Kidney (tissue), 14 donors: ENCODE measurements around the gene QSER1. TPM values are rescaled to one million over a fixed set of nuclear protein-coding genes. Genes with fewer than 3 reads are reported as not detected.

Experiments
- DNase-seq, 5 donors: peaks; one replicate each; pipeline ENCODE4 v3.0.0-alpha.2; 2013 to 2020
- FAIRE-seq: peaks from 2 replicates; lab custom pipeline; 2012; peaks lifted over from hg19 to GRCh38; lab: Jason Lieb, UNC
- H3K27ac ChIP-seq, 2 donors: one replicate each; pipeline ENCODE4 v1.7.0; 2013; ENCODE audit warnings: low read depth in 2 of 2, low read length in 2 of 2, inconsistent platforms in 1 of 2
- H3K27me3 ChIP-seq: one replicate; pipeline ENCODE4 v1.7.1; 2013; ENCODE audit warnings: low read length, inconsistent platforms; ENCODE audit not compliant: control insufficient read depth, insufficient read depth
- H3K36me3 ChIP-seq, 3 donors: one replicate each; pipeline versions ENCODE4 v1.7.0 to v1.7.1; 2013; ENCODE audit warnings: low read length in 3 of 3, control low read depth in 1 of 3, inconsistent platforms in 1 of 3; ENCODE audit not compliant: insufficient read depth in 3 of 3, control insufficient read depth in 2 of 3
- H3K4me1 ChIP-seq, 3 donors: one replicate each; pipeline versions ENCODE4 v1.7.0 to v1.7.1; 2013; ENCODE audit warnings: low read length in 3 of 3, inconsistent platforms in 1 of 3, low read depth in 1 of 3; ENCODE audit not compliant: control insufficient read depth in 2 of 3, insufficient read depth in 2 of 3
- H3K4me3 ChIP-seq, 3 donors: one replicate each; pipeline versions ENCODE4 v1.7.0 to v1.8.1; 2013; ENCODE audit warnings: low read length in 3 of 3, control low read depth in 1 of 3, inconsistent platforms in 1 of 3
- H3K9ac ChIP-seq, 3 donors: one replicate each; pipeline versions ENCODE4 v1.7.0 to v1.7.1; 2013; ENCODE audit warnings: low read length in 3 of 3, control low read depth in 1 of 3, inconsistent platforms in 1 of 3
- H3K9me3 ChIP-seq, 3 donors: one replicate each; pipeline versions ENCODE4 v1.7.0 to v1.7.1; 2013; ENCODE audit warnings: low read length in 3 of 3, control low read depth in 1 of 3, inconsistent platforms in 1 of 3; ENCODE audit not compliant: control insufficient read depth in 2 of 3, insufficient read depth in 1 of 3
- intact Hi-C: fragments of 100-400 bp; cut with DNase I; formaldehyde crosslinking; loops from one replicate; pipeline ENCODE4 v1.11.1; 2022
- polyA plus RNA-seq: library from polyadenylated mRNA; stranded (reverse); fragments of 350-450 nt; fragmentation: Illumina TruSeq; extraction: RNeasy Lipid Tissue Mini Kit (QIAGEN cat#74804); gene quantifications from one replicate; pipeline ENCODE4 v1.2.3, GENCODE V29; 2014; ENCODE audit warnings: low read depth, low replicate concordance; ENCODE audit not compliant: insufficient read depth
- total RNA-seq: library from RNA; stranded (reverse); fragmentation: NEBNext Ultra II Directional; extraction: Animal tissue kit (Norgen Biotek cat#: 25700); gene quantifications from one replicate; pipeline ENCODE4 v1.2.1, GENCODE V29; 2021
- TF ChIP-seq, protein P1 (sequence below): IDR thresholded peaks from 3 replicates; pipeline ENCODE4 v1.5.1; 2012; ENCODE audit warnings: mild to moderate bottlenecking, moderate library complexity, borderline replicate concordance; ENCODE audit not compliant: insufficient read depth; ENCODE audit errors: extremely low read depth
- donor health status: control.
- donor health status: control.
- donor health status: control.
- donor health status: control.
- donor health status: control.
- donor health status: DM: yes; HTN: yes; CAD: no.
- donor health status: Normal renal cell carcinoma (clear cell type).

The QSER1 gene
- total and polyA plus RNA-seq, 2 donors from 2014 or later: 2.8 to 27.4 TPM

DNA sequence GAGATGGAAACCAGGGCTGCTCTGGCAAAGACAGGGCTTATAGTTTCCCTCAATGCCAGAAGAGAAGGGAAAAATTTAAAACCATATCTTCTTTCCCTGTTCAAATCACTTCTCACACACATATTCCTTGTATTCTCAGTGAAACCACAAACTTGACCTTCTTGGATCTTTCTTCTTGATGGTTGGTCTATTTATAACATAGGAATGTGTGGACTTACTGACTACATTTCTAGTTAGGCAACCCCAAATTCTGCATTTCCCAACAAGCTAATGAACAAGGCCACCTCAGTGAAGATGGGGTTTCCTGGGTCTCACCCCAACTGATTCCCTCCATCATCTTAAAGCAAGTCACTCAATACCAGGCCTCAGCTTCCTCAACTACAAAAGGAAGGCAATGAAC is 3.8 kb upstream of the QSER1 start:
- intact Hi-C loops: no loop called here
- Histone ChIP-seq H3K9me3 (no peaks in the 10 kb centered on the region), H3K27ac (no peak overlapping the region), H3K4me1 (peaks cover 0 to 5% (median 2%) of the 10 kb centered on the region in 3 donors), H3K36me3 (no peaks in the 10 kb centered on the region), H3K9ac (no peak overlapping the region), H3K4me3 (no peak overlapping the region), H3K27me3 (no peaks in the 10 kb centered on the region)
- DNase-seq (no peak), FAIRE-seq (no peak)
- TF ChIP-seq, protein P1, sequence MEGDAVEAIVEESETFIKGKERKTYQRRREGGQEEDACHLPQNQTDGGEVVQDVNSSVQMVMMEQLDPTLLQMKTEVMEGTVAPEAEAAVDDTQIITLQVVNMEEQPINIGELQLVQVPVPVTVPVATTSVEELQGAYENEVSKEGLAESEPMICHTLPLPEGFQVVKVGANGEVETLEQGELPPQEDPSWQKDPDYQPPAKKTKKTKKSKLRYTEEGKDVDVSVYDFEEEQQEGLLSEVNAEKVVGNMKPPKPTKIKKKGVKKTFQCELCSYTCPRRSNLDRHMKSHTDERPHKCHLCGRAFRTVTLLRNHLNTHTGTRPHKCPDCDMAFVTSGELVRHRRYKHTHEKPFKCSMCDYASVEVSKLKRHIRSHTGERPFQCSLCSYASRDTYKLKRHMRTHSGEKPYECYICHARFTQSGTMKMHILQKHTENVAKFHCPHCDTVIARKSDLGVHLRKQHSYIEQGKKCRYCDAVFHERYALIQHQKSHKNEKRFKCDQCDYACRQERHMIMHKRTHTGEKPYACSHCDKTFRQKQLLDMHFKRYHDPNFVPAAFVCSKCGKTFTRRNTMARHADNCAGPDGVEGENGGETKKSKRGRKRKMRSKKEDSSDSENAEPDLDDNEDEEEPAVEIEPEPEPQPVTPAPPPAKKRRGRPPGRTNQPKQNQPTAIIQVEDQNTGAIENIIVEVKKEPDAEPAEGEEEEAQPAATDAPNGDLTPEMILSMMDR: no peak

- no peak overlapping the region for H3K27ac ChIP-seq
- no peaks in the 10 kb centered on the region for H3K36me3 ChIP-seq
- DNase-seq (peak in 3 of 5 donors; percentile 12 to 45 (median 27)), FAIRE-seq (no peak)
- H3K9ac ChIP-seq: peak overlapping the region in 2 of 3 donors; percentile 64 to 94
- H3K4me1 ChIP-seq: peaks cover 0 to 5% (median 2%) of the 10 kb centered on the region in 3 donors
- H3K27me3 ChIP-seq: no peaks in the 10 kb centered on the region
- intact Hi-C loops: no loop called here
- no peaks in the 10 kb centered on the region for H3K9me3 ChIP-seq
- H3K4me3 ChIP-seq: peak overlapping the region in 2 of 3 donors; percentile 81 to 98
- TF ChIP-seq, protein P1: no peak
These were observed 1.6 kb upstream of the QSER1 start for GRCh38 chr11:32890843-32891656.

DNA sequence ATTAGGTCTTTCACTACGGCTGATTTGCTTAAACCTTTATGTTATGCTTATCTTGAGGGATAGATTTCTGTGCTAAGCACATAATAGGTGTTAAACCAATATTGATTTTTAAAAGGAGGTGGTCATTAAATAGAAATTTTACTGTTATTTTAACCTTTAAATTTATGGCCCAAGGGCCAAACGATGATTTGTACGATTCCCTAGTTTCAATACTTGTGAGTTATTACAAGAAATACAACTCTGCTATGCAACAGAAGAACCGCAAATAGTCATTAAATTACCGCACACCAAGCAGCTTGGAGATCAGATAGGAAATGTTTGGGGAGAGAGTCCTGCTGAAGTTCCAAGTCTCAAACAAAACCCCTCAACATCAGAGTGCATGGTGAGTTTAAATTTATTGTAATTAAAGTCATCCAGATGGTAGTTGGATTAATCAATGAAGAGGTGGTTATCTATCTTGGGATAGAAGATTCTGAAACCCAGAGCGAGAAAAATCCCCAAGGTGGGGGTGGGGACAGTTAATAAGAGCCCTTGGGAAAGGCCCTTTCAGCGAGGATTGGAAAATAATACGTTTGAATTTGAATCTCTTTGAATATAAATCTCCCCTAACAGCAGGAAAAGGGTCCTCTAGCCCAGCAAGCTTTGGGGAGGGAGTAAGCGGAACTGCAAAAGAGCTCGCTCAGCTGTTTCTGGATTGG is 805 bp upstream of the QSER1 start:
- DNase-seq (peak in 1 of 5 donors; percentile 31), FAIRE-seq (no peak)
- intact Hi-C loops: no loop called here
- TF ChIP-seq, protein P1: no peak
- peak overlapping the region; percentile 64 to 94 (median 81) for H3K9ac ChIP-seq
- H3K4me1 ChIP-seq: peaks cover 0 to 5% (median 2%) of the 10 kb centered on the region in 3 donors
- peak overlapping the region; percentile 74 to 88 for H3K27ac ChIP-seq
- H3K9me3 ChIP-seq: no peaks in the 10 kb centered on the region
- peak overlapping the region; percentile 81 to 98 (median 86) for H3K4me3 ChIP-seq
- H3K27me3 ChIP-seq: no peaks in the 10 kb centered on the region
- no peaks in the 10 kb centered on the region for H3K36me3 ChIP-seq
